Tibial nerve (tissue), 4 donors: ENCODE measurements around the gene KIAA0753.

Source experiments
- EP300 ChIP-seq, 2 donors: sonication (generic); formaldehyde crosslinking; IDR thresholded peaks; one replicate each; pipeline ENCODE4 v1.6.1; 2017; ENCODE audit warnings: antibody characterized with exemption in 2 of 2, mild to moderate bottlenecking in 1 of 2
- POLR2A ChIP-seq, 2 donors: fragments of 450-650 bp; IDR thresholded peaks; one replicate each; pipeline ENCODE4 v1.6.1; 2017; ENCODE audit warnings: antibody characterized with exemption in 2 of 2, mild to moderate bottlenecking in 2 of 2, moderate library complexity in 2 of 2
- TF ChIP-seq, protein P1 (sequence below), 5 experiments: fragments of 200-600 bp in 3 of 5; fragments of 450-650 bp in 2 of 5; sonication (generic) in 3 of 5; IDR thresholded peaks; one replicate each; pipeline ENCODE4 v1.5.1; 2016 to 2019; ENCODE audit warnings: antibody characterized with exemption in 5 of 5, mild to moderate bottlenecking in 3 of 5, moderate library complexity in 2 of 5

- TF ChIP-seq, protein P1, sequence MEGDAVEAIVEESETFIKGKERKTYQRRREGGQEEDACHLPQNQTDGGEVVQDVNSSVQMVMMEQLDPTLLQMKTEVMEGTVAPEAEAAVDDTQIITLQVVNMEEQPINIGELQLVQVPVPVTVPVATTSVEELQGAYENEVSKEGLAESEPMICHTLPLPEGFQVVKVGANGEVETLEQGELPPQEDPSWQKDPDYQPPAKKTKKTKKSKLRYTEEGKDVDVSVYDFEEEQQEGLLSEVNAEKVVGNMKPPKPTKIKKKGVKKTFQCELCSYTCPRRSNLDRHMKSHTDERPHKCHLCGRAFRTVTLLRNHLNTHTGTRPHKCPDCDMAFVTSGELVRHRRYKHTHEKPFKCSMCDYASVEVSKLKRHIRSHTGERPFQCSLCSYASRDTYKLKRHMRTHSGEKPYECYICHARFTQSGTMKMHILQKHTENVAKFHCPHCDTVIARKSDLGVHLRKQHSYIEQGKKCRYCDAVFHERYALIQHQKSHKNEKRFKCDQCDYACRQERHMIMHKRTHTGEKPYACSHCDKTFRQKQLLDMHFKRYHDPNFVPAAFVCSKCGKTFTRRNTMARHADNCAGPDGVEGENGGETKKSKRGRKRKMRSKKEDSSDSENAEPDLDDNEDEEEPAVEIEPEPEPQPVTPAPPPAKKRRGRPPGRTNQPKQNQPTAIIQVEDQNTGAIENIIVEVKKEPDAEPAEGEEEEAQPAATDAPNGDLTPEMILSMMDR (IDR thresholded peaks at IDR 0.05) = no peak
- no peak for TF ChIP-seq POLR2A (IDR thresholded peaks at IDR 0.05)
- TF ChIP-seq EP300 (IDR thresholded peaks at IDR 0.05) = no peak
Measured at GRCh38 chr17:6597727-6598126, 42.8 kb downstream of the KIAA0753 start.
